ENCODE results near the gene PDE4D.

DNA sequence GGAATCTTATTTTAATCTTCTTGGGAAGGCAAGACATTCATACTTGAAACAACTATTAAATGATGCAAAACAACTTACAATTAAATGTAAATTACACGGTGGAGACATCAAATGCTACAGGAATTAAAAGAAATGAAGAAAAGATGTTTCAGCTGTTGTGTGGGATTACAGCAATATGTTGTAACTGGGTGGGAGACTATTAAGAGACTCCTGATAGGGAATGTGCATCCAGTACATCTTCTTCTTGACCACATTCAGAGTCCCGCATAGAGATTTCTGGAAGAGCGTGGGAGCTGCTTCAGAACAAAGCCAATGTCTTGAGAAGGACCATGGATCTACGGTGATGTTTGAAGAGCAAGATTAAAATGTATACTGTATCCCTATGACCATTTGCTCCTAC lies 199.1 kb downstream of the PDE4D start:
- TF ChIP-seq YY1 (IDR thresholded peaks at IDR 0.05; ENCODE audit: insufficient read depth, insufficient read length) (no peak), SUZ12 (IDR thresholded peaks at IDR 0.05; ENCODE audit: extremely low read depth, insufficient read depth, insufficient read length) (no peak), ZNF274 (IDR thresholded peaks at IDR 0.05; ENCODE audit: low read depth, low read length) (no peak)

Data from NT2/D1 (cell line).